Natural killer cell treated with Interleukin-12 subunit alpha and Interleukin-12 subunit beta and Interleukin-15 and Interleukin-18, amount 100 ng/mL, for 72 hours (primary cell): ENCODE data around the gene CYTH3. TPM values are rescaled to one million over a fixed set of nuclear protein-coding genes. Genes with fewer than 3 reads are reported as not detected.
"Not testable (repeated sequence)": the region's sequence is repeated elsewhere in the genome, so short reads cannot be mapped to it uniquely, and the experiment has no call there.

Experiments used
- ATAC-seq, 2 donors: fragments of 150-1000 bp; cut with Tn5 transposase in 1 of 2; sonication (Bioruptor Pico), chemical (Tn5 transposase) in 1 of 2; 2 replicates each; pipeline ENCODE4 v1.10.0; 2021
- DNase-seq: peaks from one replicate; pipeline ENCODE4 v3.0.0; 2022; ENCODE audit warnings: low spot score
- H3K27ac Mint-ChIP-seq, 2 donors: 1 replicate in 1 of 2; 2 replicates in 1 of 2; pipeline ENCODE4 v1.8.0; 2022; ENCODE audit warnings: mixed read lengths in 2 of 2, mild to moderate bottlenecking in 1 of 2, moderate library complexity in 1 of 2
- H3K27me3 Mint-ChIP-seq, 2 donors: 1 replicate in 1 of 2; 2 replicates in 1 of 2; pipeline ENCODE4 v1.8.0; 2022; ENCODE audit warnings: mixed read lengths in 2 of 2
- H3K36me3 Mint-ChIP-seq: one replicate; pipeline ENCODE4 v1.8.0; 2022; ENCODE audit warnings: mixed read lengths
- H3K4me1 Mint-ChIP-seq, 2 donors: 1 replicate in 1 of 2; 2 replicates in 1 of 2; pipeline ENCODE4 v1.8.0; 2022; ENCODE audit warnings: low read depth in 2 of 2, mixed read lengths in 2 of 2, mild to moderate bottlenecking in 1 of 2
- H3K4me3 Mint-ChIP-seq: one replicate; pipeline ENCODE4 v1.8.0; 2022; ENCODE audit warnings: mixed read lengths
- H3K9me3 Mint-ChIP-seq: 2 replicates; pipeline ENCODE4 v1.8.0; 2022; ENCODE audit warnings: mixed read lengths
- total RNA-seq, 2 donors: library from RNA; stranded (reverse); gene quantifications; one replicate each; pipeline ENCODE4 v1.2.3, GENCODE V29; 2022

CYTH3 gene, protein sequence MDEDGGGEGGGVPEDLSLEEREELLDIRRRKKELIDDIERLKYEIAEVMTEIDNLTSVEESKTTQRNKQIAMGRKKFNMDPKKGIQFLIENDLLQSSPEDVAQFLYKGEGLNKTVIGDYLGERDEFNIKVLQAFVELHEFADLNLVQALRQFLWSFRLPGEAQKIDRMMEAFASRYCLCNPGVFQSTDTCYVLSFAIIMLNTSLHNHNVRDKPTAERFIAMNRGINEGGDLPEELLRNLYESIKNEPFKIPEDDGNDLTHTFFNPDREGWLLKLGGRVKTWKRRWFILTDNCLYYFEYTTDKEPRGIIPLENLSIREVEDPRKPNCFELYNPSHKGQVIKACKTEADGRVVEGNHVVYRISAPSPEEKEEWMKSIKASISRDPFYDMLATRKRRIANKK
- total RNA-seq, result 1 to 10 TPM in 1 of 2 donors, under 1 TPM in 1; 0.64 to 5.4 TPM

DNA sequence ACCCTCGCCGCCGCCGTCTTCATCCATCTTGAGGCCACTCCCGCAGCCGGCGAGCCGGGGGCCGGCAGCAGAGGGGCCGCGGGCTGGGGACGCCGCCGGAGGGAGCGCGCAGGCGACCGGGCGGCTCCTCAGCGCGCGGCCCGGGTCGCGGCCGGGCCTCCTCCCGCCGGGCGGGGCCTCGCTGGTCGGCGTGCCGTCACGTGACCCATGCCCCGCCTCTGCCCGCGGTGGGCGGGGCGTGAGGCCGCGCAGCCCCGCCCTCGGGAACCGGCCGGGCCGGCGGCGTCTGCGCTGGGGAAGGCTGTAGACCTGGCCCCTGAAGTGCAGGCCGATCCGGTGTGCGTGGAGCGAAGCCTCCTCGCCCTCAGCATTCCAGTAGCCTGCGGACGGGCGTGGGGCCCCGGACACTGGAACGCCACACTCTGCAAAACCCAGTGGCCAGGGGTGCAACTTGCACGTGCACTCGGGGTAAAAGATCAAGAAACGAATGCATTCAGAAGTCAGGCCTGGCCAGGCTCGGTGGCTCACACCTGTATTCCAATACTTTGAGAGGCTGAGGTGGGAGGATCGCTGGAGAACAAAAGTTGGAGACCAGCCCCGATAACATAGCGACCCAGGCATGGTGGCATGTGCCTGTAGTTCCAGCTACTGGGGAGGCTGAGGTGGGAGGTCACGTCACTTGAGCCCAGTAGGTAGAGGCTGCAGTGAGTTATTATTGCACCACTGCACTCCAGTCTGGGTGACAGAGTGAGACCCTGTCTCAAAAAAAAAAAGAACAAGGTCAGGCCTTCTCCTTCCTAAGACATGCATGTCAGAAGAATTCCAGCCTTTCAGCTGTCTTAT lies at the start of gene CYTH3:
TSS of gene CYTH3 (minus strand) at position 144 of the 843 bp plus-strand sequence. CDS start at position 27, 117 bp downstream.
- Mint-ChIP-seq H3K27ac (peak within 1 kb of the TSS in 1 of 2 donors; percentile 80), H3K36me3 (no peaks in the 10 kb centered on the region), H3K4me1 (peaks cover 18 to 19% of the 10 kb centered on the region in 2 donors)

DNA sequence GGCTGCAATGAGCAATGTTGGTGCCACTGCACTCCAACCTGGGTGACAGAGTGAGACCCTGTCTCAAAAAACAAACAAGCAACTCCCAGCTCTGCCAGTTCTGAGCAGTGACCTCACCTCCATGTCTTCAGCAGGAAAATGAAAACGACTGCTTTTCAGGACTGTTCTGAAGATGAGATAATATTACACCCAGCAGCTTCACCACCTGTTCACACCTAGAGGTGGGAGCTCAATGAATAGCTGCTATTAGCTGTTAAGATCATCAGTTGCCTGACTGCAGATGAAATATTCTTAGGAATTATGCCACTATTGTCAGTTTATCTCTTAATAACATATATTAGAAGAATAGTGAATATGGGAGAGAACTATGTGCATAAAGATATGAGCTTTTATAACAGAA lies 48.4 kb upstream of the CYTH3 start:
- peaks cover 5 to 7% of the 10 kb centered on the region in 2 donors for H3K4me1 Mint-ChIP-seq
- no peak overlapping the region for H3K27ac Mint-ChIP-seq
- ATAC-seq (no peak), DNase-seq (no peak)
- no peak overlapping the region for H3K4me3 Mint-ChIP-seq
- H3K9me3 Mint-ChIP-seq, result no peaks in the 10 kb centered on the region
- H3K27me3 Mint-ChIP-seq, result peaks cover 0 to 2% of the 10 kb centered on the region in 2 donors
- no peaks in the 10 kb centered on the region for H3K36me3 Mint-ChIP-seq

More for the DNA sequence above, at the start of gene CYTH3:
- ATAC-seq (peak; percentile 96 to 99), DNase-seq (peak; percentile 87)
- H3K27me3 Mint-ChIP-seq, result peaks cover 8 to 26% of the 10 kb centered on the region in 2 donors
- peak within 1 kb of the TSS; percentile 83 for H3K4me3 Mint-ChIP-seq
- no peaks in the 10 kb centered on the region for H3K9me3 Mint-ChIP-seq

DNA sequence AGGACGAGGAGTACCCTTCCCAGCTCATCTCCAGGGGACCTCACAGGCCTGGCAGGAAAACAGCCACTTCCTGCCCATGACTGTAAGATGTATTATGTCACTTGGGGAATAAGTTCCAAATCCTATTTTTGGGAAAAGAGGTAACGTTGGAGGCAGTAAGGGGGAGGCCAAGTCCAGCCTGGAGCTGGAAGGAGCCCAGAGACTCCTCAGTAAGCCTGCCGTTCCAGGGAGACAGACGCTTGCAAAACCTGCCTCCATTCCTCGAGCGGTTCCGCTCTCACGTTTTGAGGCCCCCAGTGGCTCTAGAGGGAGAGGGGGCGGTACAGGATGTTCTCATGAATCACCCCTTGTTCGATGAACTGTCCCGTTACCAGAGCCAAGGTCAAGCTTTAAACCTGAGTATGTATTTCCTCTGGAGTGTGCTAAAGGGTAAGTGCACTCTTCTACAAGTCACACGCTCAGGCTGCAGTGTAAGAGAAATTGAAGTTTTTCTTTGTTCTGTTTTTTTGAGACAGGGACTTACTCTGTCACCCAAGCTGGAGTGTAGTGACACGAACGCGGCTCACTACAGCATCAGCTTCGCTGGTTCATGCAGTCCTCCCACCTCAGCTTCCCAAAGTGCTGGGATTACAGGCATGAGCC lies 45.5 kb upstream of the CYTH3 start:
- no peaks in the 10 kb centered on the region for H3K36me3 Mint-ChIP-seq
- peaks cover 0 to under 1% of the 10 kb centered on the region in 2 donors for H3K27me3 Mint-ChIP-seq
- ATAC-seq (no peak), DNase-seq (no peak)
- H3K4me1 Mint-ChIP-seq, result peaks cover 1 to 4% of the 10 kb centered on the region in 2 donors
- no peaks in the 10 kb centered on the region for H3K9me3 Mint-ChIP-seq
- H3K27ac Mint-ChIP-seq, result peak overlapping the region in 1 of 2 donors; percentile 25
- H3K4me3 Mint-ChIP-seq, result no peak overlapping the region

DNA sequence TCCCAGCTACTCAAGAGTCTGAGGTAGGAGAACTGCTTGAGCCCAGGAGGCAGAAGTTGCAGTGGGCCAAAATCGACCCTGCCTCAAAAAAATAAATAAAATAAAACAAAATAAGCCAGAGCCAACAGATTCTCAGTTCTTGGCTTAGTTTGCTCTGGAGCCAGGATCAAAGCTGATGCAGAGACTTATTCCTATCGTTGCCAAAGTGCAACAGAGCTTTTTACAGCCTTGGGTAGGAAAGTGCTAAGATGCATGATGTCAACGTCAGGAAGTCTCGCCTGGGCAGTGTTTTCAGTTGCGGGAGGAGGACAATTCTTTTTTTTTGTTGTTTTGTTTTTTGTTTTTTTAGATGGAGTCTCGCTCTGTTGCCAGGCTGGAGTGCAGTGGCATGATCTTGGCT lies 43.8 kb upstream of the CYTH3 start:
- H3K36me3 Mint-ChIP-seq, result no peaks in the 10 kb centered on the region
- peaks cover 0 to 4% of the 10 kb centered on the region in 2 donors for H3K4me1 Mint-ChIP-seq
- no peak overlapping the region for H3K27ac Mint-ChIP-seq
- DNase-seq (no peak), ATAC-seq (no peak)
- H3K9me3 Mint-ChIP-seq, result no peaks in the 10 kb centered on the region
- H3K4me3 Mint-ChIP-seq, result no peak overlapping the region
- no peaks in the 10 kb centered on the region for H3K27me3 Mint-ChIP-seq

GRCh38 chr7:6315746-6316145 lies 43.3 kb upstream of the CYTH3 start:
- Mint-ChIP-seq H3K4me1 (peaks cover 0 to 4% of the 10 kb centered on the region in 2 donors), H3K36me3 (no peaks in the 10 kb centered on the region), H3K9me3 (no peaks in the 10 kb centered on the region), H3K4me3 (no peak overlapping the region), H3K27ac (no peak overlapping the region), H3K27me3 (no peaks in the 10 kb centered on the region)
- DNase-seq (no peak), ATAC-seq (no peak)

- H3K4me3 Mint-ChIP-seq, result no peak overlapping the region
- no peak overlapping the region for H3K27ac Mint-ChIP-seq
- no peaks in the 10 kb centered on the region for H3K4me1 Mint-ChIP-seq
- ATAC-seq, result no peak
- H3K36me3 Mint-ChIP-seq, result no peaks in the 10 kb centered on the region
- H3K27me3 Mint-ChIP-seq, result no peaks in the 10 kb centered on the region
- DNase-seq, result no peak
- H3K9me3 Mint-ChIP-seq, result no peaks in the 10 kb centered on the region
Measured at GRCh38 chr7:6310271-6310993, 38.0 kb upstream of the CYTH3 start.

GRCh38 chr7:6307762-6308161 lies 35.3 kb upstream of the CYTH3 start:
- Mint-ChIP-seq H3K9me3 (no peaks in the 10 kb centered on the region), H3K4me3 (no peak overlapping the region), H3K36me3 (no peaks in the 10 kb centered on the region), H3K4me1 (no peaks in the 10 kb centered on the region), H3K27ac (no peak overlapping the region), H3K27me3 (no peaks in the 10 kb centered on the region)
- ATAC-seq (no peak), DNase-seq (no peak)

DNA sequence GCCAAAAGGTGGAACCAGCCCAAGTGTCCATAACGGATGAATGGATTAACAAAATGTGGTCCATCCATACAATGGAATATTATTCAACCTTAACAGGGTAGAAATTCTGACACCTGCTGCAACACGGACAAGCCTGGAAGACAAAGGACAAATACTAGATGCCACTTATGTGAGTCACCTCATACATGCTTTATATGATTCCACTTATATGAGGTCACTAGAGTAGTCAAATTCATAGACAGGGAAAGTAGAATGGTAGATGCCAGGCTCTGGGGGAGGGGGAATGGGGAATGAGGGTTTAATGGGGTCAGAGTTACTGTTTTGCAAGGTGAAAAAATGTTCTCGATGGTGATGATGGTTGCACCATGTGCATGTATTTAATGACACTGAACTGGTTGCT lies 34.0 kb upstream of the CYTH3 start:
- H3K27me3 Mint-ChIP-seq, result no peaks in the 10 kb centered on the region
- no peaks in the 10 kb centered on the region for H3K36me3 Mint-ChIP-seq
- H3K4me3 Mint-ChIP-seq, result no peak overlapping the region
- no peaks in the 10 kb centered on the region for H3K9me3 Mint-ChIP-seq
- H3K27ac Mint-ChIP-seq, result no peak overlapping the region
- H3K4me1 Mint-ChIP-seq, result no peaks in the 10 kb centered on the region
- ATAC-seq, result no peak
- no peak for DNase-seq

DNA sequence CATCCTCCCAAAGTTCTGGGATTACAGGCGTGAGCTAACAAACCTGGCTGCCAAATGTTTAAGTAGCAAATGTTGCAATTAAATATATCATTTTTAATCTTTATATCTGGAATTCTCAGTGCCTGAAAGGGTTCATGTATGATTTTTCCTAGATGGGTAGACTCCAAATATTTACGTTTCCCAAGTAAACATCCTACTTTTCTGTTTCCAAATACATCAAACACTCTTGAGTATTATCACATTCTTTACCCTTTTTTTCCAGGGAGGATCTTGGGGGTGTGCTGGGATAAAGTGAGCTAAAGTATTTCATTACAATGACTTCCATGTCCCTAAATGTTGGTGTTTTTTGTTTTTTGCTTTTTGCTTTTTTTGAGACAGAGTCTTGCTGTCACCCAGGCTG lies 32.9 kb upstream of the CYTH3 start:
- Mint-ChIP-seq H3K4me1 (no peaks in the 10 kb centered on the region), H3K27ac (no peak overlapping the region), H3K36me3 (no peaks in the 10 kb centered on the region), H3K27me3 (no peaks in the 10 kb centered on the region), H3K9me3 (no peaks in the 10 kb centered on the region), H3K4me3 (no peak overlapping the region)
- DNase-seq (no peak), ATAC-seq (no peak)

- H3K27ac Mint-ChIP-seq, ATAC-seq, H3K4me3 Mint-ChIP-seq, DNase-seq, H3K27me3 Mint-ChIP-seq, H3K4me1 Mint-ChIP-seq, H3K36me3 Mint-ChIP-seq, H3K9me3 Mint-ChIP-seq: not testable (repeated sequence)
Measured at GRCh38 chr7:6301446-6301845, 29.0 kb upstream of the CYTH3 start.

DNA sequence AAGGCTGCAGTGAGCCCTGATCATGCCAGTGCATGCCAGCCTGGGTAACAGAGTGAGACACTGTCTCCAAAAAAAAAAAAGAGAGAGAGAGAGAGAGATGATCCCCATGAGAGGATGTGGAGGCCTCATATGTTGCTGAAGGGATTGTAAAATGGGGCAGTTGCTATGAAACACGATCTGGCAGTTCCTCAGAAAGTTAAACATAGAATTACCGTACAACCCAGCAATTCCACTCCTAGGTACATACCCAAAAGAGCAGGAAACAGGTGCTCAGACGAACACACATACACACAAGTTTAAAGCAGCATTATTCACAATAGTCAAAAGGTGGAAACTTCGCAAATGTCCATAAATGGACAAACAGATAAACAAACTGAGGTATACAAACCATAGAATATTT lies 27.4 kb upstream of the CYTH3 start:
- Mint-ChIP-seq H3K4me1 (no peaks in the 10 kb centered on the region), H3K36me3 (no peaks in the 10 kb centered on the region), H3K27me3 (peaks cover 0 to 2% of the 10 kb centered on the region in 2 donors), H3K9me3 (no peaks in the 10 kb centered on the region), H3K27ac (no peak overlapping the region), H3K4me3 (no peak overlapping the region)
- no peak for ATAC-seq
- no peak for DNase-seq

DNA sequence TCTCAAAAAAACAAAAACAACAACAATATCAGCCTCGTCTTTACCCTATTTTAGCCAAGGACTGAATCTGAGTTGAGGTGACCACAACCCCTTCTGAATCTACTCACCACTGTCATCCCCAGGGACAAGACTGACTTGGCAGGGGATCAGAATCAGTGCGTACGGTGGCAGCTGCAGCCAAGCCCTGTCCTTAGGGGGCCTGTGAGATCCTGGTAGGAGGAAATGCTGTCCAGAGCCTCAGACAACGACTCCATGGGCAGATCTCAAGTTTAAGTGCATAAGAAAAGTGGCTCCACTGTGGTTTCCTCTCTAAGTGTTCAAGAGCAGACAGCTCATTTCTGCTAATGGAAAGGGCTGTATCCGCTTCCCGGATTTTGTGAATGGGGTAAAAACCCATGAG lies 22.4 kb upstream of the CYTH3 start:
- H3K9me3 Mint-ChIP-seq, result no peaks in the 10 kb centered on the region
- H3K27me3 Mint-ChIP-seq, result peaks cover 0 to 2% of the 10 kb centered on the region in 2 donors
- no peak for ATAC-seq
- no peaks in the 10 kb centered on the region for H3K36me3 Mint-ChIP-seq
- no peak for DNase-seq
- H3K4me3 Mint-ChIP-seq, result no peak overlapping the region
- no peak overlapping the region for H3K27ac Mint-ChIP-seq
- no peaks in the 10 kb centered on the region for H3K4me1 Mint-ChIP-seq

DNA sequence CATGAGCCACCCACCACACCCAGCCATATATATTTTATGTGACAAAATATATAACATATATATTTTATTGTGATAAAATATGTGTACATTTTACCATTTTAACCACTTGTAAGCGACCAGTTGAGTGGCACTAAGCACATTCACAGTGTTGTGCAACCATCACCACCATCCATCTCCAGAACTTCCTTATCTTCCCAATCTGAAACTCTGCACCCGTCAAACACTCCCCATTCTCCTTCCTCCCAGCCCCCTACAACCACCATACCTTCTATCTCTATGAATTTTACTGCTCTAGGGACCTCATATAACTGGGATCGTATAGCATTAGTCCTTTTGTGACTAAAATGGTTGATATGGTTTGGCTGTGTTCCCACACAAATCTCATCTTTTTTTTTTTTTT lies 20.8 kb upstream of the CYTH3 start:
- H3K27me3 Mint-ChIP-seq, result peaks cover 0 to 2% of the 10 kb centered on the region in 2 donors
- no peaks in the 10 kb centered on the region for H3K36me3 Mint-ChIP-seq
- no peaks in the 10 kb centered on the region for H3K9me3 Mint-ChIP-seq
- H3K4me3 Mint-ChIP-seq, result no peak overlapping the region
- DNase-seq, result no peak
- ATAC-seq, result no peak
- no peaks in the 10 kb centered on the region for H3K4me1 Mint-ChIP-seq
- no peak overlapping the region for H3K27ac Mint-ChIP-seq
